H1 (cell line): Measurements from ENCODE around the gene HSPA1B.

ENCODE experiments used
- ATF2 ChIP-seq: IDR thresholded peaks from 2 replicates; pipeline ENCODE4 v1.6.1; 2012; ENCODE audit warnings: low read length, inconsistent platforms
- CBX5 ChIP-seq: fragments of 300-800, 300-1000 bp; sonication (generic); IDR thresholded peaks from 2 replicates; pipeline ENCODE4 v1.7.1; 2016; ENCODE audit warnings: antibody characterized with exemption, low read length, low read depth
- CREB1 ChIP-seq: IDR thresholded peaks from 2 replicates; pipeline ENCODE4 v1.6.1; 2012; ENCODE audit warnings: inconsistent platforms
- CTCF ChIP-seq, 3 experiments: IDR thresholded peaks; 1 replicate in 2 of 3; 2 replicates in 1 of 3; pipeline versions ENCODE4 v1.5.1 to v1.6.1; 2011; ENCODE audit warnings: low read length in 3 of 3, mild to moderate bottlenecking in 3 of 3, inconsistent platforms in 2 of 3, low read depth in 1 of 3, moderate library complexity in 1 of 3; ENCODE audit not compliant: insufficient read depth in 1 of 3; ENCODE audit errors: control extremely low read depth in 1 of 3
- E2F6 ChIP-seq: IDR thresholded peaks from 2 replicates; pipeline ENCODE4 v1.6.1; 2012; ENCODE audit warnings: inconsistent platforms
- EGR1 ChIP-seq: IDR thresholded peaks from 2 replicates; pipeline ENCODE4 v1.6.1; 2011; ENCODE audit warnings: low read depth, low read length, borderline replicate concordance
- EZH2 ChIP-seq: fragments of 200-600 bp; sonication (generic); IDR thresholded peaks from 2 replicates; pipeline ENCODE4 v1.7.1; 2012; ENCODE audit warnings: low read depth, mild to moderate bottlenecking, moderate library complexity, low read length, inconsistent platforms; ENCODE audit not compliant: severe bottlenecking
- HDAC2 ChIP-seq, 2 experiments: fragments of 300-600 bp in 1 of 2; sonication (generic) in 1 of 2; IDR thresholded peaks; 2 replicates each; pipeline ENCODE4 v1.6.1; 2011 to 2012; ENCODE audit warnings: low read depth in 2 of 2, low read length in 2 of 2, mild to moderate bottlenecking in 2 of 2, moderate library complexity in 2 of 2, borderline replicate concordance in 1 of 2, inconsistent platforms in 1 of 2
- JUND ChIP-seq: IDR thresholded peaks from 2 replicates; pipeline ENCODE4 v1.6.1; 2011; ENCODE audit warnings: mild to moderate bottlenecking, improper control_type of control experiment, low read length
- MAX ChIP-seq: IDR thresholded peaks from 2 replicates; pipeline ENCODE4 v1.6.1; 2012; ENCODE audit warnings: inconsistent platforms
- RXRA ChIP-seq: IDR thresholded peaks from 2 replicates; pipeline ENCODE4 v1.6.1; 2011; ENCODE audit warnings: low read depth, mild to moderate bottlenecking, low read length, moderate library complexity; ENCODE audit not compliant: insufficient read depth
- SP4 ChIP-seq: IDR thresholded peaks from 2 replicates; pipeline ENCODE4 v1.6.1; 2012; ENCODE audit warnings: low read length, inconsistent platforms
- TEAD4 ChIP-seq: IDR thresholded peaks from 2 replicates; pipeline ENCODE4 v1.6.1; 2012; ENCODE audit warnings: low read depth, low read length, inconsistent platforms, mixed read lengths
- ZNF274 ChIP-seq: IDR thresholded peaks from 2 replicates; pipeline ENCODE4 v1.7.0; 2012; ENCODE audit warnings: low read length, borderline replicate concordance; ENCODE audit errors: extremely low read depth

- TF ChIP-seq EGR1 = no peak
- no peak for TF ChIP-seq CBX5
- no peak for TF ChIP-seq CTCF (IDR thresholded peaks at IDR 0.05; ENCODE audit: control extremely low read depth in 1 of 3, insufficient read depth in 1 of 3, low read depth in 1 of 3, low read length in 3 of 3)
- no peak for TF ChIP-seq ZNF274
- TF ChIP-seq MAX = no peak
- TF ChIP-seq HDAC2 (IDR thresholded peaks at IDR 0.05; ENCODE audit: borderline replicate concordance in 1 of 2, low read depth in 2 of 2, low read length in 2 of 2) = no peak
- TF ChIP-seq SP4 = no peak
- TF ChIP-seq E2F6 = no peak
- TF ChIP-seq TEAD4 = no peak
- no peak for TF ChIP-seq JUND
- no peak for TF ChIP-seq RXRA
- no peak for TF ChIP-seq CREB1
- no peak for TF ChIP-seq ATF2
- TF ChIP-seq EZH2 = no peak
These were observed 30.5 kb upstream of the HSPA1B start for GRCh38 chr6:31796993-31797385.
